HFF-Myc (cell line): Measurements from ENCODE around the gene CETN1.

ENCODE experiments used
- DNase-seq: peaks from one replicate; pipeline ENCODE4 v3.0.0-alpha.2; 2011; ENCODE audit warnings: low read depth; ENCODE audit errors: extremely low read depth
- H3K4me3 ChIP-seq: replicated peaks from 2 replicates; pipeline ENCODE4 v1.5.1; 2011; ENCODE audit warnings: low read depth, mild to moderate bottlenecking, control low read depth, low read length
- TF ChIP-seq, protein P1 (sequence below): IDR thresholded peaks from 2 replicates; pipeline ENCODE4 v1.5.1; 2012; ENCODE audit warnings: mild to moderate bottlenecking, low read depth, low read length, control low read depth; ENCODE audit errors: missing control alignments

CETN1 gene

GRCh38 chr18:555705-556457 is 24.3 kb upstream of the CETN1 start:
- H3K4me3 ChIP-seq, result no peak overlapping the region
- no peak for DNase-seq
- TF ChIP-seq, protein P1, sequence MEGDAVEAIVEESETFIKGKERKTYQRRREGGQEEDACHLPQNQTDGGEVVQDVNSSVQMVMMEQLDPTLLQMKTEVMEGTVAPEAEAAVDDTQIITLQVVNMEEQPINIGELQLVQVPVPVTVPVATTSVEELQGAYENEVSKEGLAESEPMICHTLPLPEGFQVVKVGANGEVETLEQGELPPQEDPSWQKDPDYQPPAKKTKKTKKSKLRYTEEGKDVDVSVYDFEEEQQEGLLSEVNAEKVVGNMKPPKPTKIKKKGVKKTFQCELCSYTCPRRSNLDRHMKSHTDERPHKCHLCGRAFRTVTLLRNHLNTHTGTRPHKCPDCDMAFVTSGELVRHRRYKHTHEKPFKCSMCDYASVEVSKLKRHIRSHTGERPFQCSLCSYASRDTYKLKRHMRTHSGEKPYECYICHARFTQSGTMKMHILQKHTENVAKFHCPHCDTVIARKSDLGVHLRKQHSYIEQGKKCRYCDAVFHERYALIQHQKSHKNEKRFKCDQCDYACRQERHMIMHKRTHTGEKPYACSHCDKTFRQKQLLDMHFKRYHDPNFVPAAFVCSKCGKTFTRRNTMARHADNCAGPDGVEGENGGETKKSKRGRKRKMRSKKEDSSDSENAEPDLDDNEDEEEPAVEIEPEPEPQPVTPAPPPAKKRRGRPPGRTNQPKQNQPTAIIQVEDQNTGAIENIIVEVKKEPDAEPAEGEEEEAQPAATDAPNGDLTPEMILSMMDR, result no peak

DNA sequence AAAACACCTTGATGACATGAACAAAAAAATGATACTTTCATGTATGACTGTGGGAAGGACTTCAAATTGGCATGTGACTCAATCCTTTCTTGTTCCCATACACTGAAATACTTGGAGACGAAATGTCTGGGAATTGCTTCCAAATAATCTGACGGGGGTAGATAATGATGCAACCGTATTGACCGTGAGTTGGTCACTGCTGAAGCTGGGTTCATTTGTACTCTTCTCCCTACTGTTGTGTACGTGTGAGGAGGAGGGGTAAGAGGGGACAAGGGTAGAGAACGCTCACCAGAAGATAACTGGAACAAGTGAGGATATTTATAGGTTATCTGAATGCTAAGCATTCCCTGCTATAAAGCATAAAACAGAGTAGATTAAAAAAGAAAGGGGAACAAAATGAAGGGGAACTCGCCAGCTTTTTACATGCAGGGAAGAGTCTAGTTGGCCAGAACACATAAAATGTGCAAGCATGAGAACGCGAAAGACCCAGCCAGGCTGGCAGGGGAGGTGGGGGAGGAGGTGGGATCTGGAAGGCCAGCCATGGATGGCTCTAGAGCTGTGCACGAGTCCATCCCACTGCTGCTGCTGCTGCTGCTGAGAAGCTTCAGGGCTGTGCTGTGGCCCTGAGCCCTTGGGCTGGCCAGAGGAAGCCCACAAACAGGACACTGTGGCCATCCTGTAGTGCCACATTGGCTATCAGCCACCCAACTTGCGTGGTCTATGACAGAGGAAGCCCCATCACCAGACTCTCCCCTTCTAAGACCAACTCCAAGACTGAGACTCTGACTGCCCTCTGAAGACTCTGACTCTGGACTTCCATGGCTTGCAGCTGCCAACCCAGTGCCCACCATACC is 15.2 kb upstream of the CETN1 start:
- no peak for DNase-seq
- no peak overlapping the region for H3K4me3 ChIP-seq
- TF ChIP-seq, protein P1, result no peak

DNA sequence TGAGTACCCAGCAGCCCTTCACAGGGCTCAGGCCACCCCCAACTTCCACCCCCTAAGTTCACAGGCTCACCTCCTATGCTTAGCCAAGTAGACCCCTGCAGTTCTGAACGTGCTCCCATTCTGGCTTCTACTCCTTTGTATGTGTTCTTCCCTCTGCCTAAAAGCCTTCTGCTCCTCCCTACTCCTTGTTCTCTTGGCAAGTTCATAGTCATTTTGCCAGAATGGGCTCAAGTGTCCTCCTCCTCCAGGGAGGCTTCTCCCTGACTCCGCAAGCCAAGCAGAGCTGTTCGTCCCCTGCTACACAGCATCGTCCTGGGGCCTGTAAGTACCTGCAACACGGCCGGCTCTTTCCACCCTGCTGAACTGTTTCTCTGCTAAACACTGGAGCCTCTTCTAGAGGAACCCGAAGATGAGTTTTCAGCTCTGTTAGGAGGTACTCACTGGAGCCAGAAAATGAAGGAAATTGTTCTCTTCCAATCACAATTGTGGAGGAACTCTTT is 14.6 kb upstream of the CETN1 start:
- H3K4me3 ChIP-seq, result no peak overlapping the region
- DNase-seq, result no peak
- TF ChIP-seq, protein P1, result no peak

DNA sequence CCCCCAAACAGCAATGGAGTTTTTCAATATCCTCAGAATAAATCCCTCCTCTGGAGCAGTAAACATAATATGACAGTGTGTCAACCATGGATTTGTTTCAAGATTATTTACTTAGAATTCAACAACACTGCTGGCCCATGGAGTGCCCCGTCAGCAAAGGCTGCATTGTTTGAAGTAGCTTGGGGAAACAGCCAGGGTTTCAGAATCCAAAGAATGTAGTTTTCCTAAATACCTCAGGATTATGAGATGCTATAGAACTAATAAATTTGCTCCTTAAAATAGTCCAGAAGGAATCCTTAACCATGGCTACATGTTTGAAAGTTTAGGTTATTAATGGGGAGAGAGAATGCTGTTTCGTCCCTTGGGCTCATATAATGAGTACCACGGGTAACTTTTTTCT is 13.1 kb upstream of the CETN1 start:
- H3K4me3 ChIP-seq, result no peak overlapping the region
- TF ChIP-seq, protein P1, result no peak
- DNase-seq, result no peak

DNA sequence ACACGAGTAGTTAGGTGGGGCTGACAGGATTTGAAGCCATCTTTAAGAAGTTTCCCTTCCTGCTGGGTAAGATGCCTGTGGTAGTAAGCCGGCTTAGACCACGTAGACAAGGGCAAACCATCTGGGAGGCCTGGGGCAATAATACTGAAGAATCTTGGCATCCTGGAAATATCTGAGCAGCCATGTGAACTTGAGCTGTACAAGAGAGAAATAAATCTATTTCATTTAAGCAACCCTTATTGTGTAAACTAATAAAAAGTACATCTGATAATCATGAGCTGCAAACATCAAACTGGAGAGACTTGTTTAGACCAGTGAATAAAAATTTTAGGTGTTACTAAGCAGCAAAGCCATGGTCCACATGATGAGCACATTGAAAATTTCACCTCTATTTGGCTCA is 11.4 kb upstream of the CETN1 start:
- TF ChIP-seq, protein P1, result no peak
- DNase-seq, result no peak
- H3K4me3 ChIP-seq, result no peak overlapping the region

GRCh38 chr18:570256-570655 is 9.9 kb upstream of the CETN1 start:
- no peak for DNase-seq
- TF ChIP-seq, protein P1, result no peak
- no peak overlapping the region for H3K4me3 ChIP-seq
